Progenitor cell of endocrine pancreas (in vitro differentiated cells): ENCODE data around the gene BAK1. TPM values are rescaled to one million over a fixed set of nuclear protein-coding genes. Genes with fewer than 3 reads are reported as not detected.
A peak's percentile ranks its signal among the peaks of the same experiment; 100 is the strongest.

Experiments used
- DNase-seq: peaks from one replicate; pipeline ENCODE4 v3.0.0; 2021; ENCODE audit warnings: low spot score; ENCODE audit not compliant: unreplicated experiment
- H3K27ac Mint-ChIP-seq: 2 replicates; pipeline ENCODE4 v1.8.0; 2021; ENCODE audit warnings: mild to moderate bottlenecking, moderate library complexity, mixed read lengths
- H3K27me3 Mint-ChIP-seq: 2 replicates; pipeline ENCODE4 v1.8.0; 2021; ENCODE audit warnings: mixed read lengths
- H3K36me3 Mint-ChIP-seq: 2 replicates; pipeline ENCODE4 v1.8.0; 2022; ENCODE audit warnings: mixed read lengths; ENCODE audit not compliant: insufficient read depth
- H3K4me1 Mint-ChIP-seq: 2 replicates; pipeline ENCODE4 v1.8.0; 2021; ENCODE audit warnings: low read depth, mixed read lengths
- H3K4me3 Mint-ChIP-seq: 2 replicates; pipeline ENCODE4 v1.8.0; 2021; ENCODE audit warnings: low read depth, mild to moderate bottlenecking, moderate library complexity, mixed read lengths
- H3K9me3 Mint-ChIP-seq: 2 replicates; pipeline ENCODE4 v1.8.0; 2021; ENCODE audit warnings: low read depth, mixed read lengths
- total RNA-seq: library from RNA; stranded (reverse); gene quantifications from 2 replicates; pipeline ENCODE4 v1.2.1, GENCODE V29; 2021
- TF ChIP-seq, protein P1 (sequence below): fragments of 200-600 bp; sonication (generic); IDR thresholded peaks from one replicate; pipeline ENCODE4 v1.5.0; 2021; ENCODE audit warnings: antibody characterized with exemption, mild to moderate bottlenecking; ENCODE audit not compliant: unreplicated experiment

The BAK1 gene
- total RNA-seq, 1 donor from 2014 or later: 22.4 TPM

DNA sequence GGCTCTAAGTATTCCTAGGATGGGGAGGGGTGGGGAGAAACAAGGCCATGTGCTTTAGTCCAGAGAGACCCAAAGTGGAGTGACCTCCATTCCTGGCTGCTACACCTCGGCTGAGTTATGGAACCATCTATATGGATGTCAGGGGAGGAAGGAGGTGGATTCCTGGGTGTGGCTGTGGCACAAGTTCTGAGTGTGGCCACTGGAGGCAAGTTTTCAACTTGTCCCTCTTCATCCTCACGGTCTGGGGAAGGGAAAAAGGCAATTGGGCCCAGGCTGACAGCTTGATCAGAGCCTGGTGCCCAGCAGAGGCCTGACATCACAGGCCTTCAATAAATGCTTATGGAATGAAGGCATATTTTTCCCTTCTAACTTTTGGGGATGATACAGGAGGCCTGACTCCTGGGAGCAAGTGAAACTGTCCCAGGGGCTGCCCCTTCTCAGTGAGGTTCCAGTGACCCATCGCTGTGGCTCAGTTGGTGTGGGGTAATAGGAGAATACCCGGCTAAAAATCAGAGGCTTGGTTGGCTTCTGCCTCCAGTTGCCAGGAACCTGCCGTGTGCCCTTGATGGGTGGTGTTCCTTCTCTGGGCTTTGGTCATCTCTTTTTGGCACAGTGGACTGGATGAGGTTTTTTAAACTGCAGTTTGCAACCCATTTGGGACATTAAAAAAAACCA lies 39.2 kb upstream of the BAK1 start:
- no peak for DNase-seq
- H3K36me3 Mint-ChIP-seq: no peaks in the 10 kb centered on the region
- H3K27me3 Mint-ChIP-seq: peaks cover 36% of the 10 kb centered on the region
- TF ChIP-seq, protein P1, sequence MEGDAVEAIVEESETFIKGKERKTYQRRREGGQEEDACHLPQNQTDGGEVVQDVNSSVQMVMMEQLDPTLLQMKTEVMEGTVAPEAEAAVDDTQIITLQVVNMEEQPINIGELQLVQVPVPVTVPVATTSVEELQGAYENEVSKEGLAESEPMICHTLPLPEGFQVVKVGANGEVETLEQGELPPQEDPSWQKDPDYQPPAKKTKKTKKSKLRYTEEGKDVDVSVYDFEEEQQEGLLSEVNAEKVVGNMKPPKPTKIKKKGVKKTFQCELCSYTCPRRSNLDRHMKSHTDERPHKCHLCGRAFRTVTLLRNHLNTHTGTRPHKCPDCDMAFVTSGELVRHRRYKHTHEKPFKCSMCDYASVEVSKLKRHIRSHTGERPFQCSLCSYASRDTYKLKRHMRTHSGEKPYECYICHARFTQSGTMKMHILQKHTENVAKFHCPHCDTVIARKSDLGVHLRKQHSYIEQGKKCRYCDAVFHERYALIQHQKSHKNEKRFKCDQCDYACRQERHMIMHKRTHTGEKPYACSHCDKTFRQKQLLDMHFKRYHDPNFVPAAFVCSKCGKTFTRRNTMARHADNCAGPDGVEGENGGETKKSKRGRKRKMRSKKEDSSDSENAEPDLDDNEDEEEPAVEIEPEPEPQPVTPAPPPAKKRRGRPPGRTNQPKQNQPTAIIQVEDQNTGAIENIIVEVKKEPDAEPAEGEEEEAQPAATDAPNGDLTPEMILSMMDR: no peak
- H3K27ac Mint-ChIP-seq: no peak overlapping the region
- H3K4me1 Mint-ChIP-seq: peaks cover 19% of the 10 kb centered on the region
- peak overlapping the region; percentile 78 for H3K4me3 Mint-ChIP-seq
- H3K9me3 Mint-ChIP-seq: no peaks in the 10 kb centered on the region

DNA sequence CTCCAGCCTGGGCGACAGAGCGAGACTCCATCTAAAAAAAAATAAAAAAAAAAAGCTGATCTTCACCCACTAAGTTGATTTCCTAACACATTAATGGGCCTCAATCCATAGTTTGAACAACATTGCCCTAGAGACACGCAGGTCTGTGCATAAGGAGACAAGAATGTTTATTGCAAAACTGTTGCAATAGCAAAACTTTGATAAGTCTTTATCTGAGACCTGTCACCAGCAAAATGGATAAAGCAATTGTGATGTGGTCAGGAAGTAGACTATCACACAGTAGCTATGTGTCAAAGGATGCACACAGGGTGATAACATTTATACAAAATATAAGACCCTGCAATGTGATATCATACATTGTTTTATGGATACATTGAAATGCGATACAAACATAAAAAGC lies 36.8 kb upstream of the BAK1 start:
- TF ChIP-seq, protein P1: no peak
- Mint-ChIP-seq H3K4me1 (peaks cover 9% of the 10 kb centered on the region), H3K36me3 (no peaks in the 10 kb centered on the region), H3K4me3 (no peak overlapping the region), H3K27me3 (peaks cover 26% of the 10 kb centered on the region), H3K9me3 (no peaks in the 10 kb centered on the region), H3K27ac (no peak overlapping the region)
- no peak for DNase-seq

DNA sequence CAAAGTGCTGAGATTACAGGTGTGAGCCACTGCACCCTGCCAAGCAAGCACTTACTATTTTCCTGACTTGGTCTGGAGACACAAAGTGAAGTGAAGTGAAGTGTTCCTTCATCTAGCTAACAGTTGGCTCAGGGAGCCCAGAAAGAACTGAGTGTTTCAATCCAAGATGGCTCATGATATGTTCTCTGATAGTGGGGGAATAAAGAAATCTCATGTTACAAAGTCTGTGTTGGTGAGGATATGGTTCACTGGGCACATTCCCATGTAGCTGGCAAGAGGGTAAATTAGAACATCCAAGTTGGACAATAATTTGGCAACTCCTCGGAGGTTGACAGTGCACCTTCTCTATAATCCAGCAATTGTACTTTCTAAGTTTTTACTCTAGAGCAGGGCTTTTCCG lies 36.0 kb upstream of the BAK1 start:
- peaks cover 11% of the 10 kb centered on the region for H3K4me1 Mint-ChIP-seq
- no peak for DNase-seq
- no peaks in the 10 kb centered on the region for H3K36me3 Mint-ChIP-seq
- H3K27ac Mint-ChIP-seq: no peak overlapping the region
- TF ChIP-seq, protein P1: no peak
- no peaks in the 10 kb centered on the region for H3K9me3 Mint-ChIP-seq
- H3K4me3 Mint-ChIP-seq: no peak overlapping the region
- peaks cover 25% of the 10 kb centered on the region for H3K27me3 Mint-ChIP-seq

DNA sequence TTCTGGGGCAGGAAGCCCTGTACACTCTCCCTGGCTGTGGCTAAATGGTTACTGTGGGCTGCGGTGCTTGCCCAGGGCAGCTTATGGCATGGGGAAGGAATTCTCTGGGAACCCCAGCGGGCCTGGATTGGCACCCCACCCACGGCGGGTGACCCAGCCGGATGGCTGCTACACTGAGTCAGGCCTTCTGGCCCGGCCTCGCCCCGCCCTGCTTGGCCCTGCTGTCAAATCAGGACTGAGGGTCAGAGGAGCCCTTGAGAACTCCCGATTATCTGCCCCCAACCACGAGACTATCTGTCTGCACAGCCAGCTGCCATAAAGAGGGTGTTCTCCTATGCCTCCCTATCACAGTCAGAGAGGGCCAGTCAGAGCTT lies 33.7 kb upstream of the BAK1 start:
- H3K36me3 Mint-ChIP-seq: no peaks in the 10 kb centered on the region
- H3K27ac Mint-ChIP-seq: no peak overlapping the region
- no peak for DNase-seq

DNA sequence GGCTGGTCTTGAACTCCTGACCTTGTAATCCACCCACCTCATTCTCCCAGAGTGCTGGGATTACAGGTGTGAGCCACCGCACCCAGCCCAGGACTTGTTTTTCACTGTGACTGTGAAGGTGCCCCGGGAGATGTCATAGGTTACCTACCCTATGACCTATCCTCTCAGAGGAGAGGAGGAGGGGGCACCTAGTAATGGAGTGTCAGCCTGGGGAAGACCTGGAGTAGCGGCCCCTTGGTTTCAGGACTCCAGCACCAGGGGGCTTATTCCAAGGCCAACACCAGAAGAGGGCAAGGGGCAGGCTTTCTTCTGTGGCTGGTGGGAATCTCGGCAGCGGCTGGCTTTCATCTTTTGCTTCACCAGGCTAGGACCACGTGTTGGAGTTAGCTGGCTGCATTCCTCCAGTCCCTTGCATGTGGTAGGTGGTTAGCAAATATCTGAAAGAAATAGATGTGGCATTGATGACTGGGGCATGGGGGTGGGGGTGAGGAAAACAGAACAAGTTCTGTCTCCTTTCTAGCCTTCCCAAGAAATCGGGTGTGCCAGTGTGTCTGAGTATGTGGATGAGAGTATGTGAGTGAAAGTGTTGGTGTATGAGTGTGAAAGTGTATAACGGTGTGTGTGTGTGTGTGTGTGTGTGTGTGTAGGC lies 33.2 kb upstream of the BAK1 start:
- Mint-ChIP-seq H3K36me3 (no peaks in the 10 kb centered on the region), H3K9me3 (no peaks in the 10 kb centered on the region), H3K27me3 (peaks cover 3% of the 10 kb centered on the region), H3K27ac (no peak overlapping the region), H3K4me1 (peaks cover 23% of the 10 kb centered on the region), H3K4me3 (no peak overlapping the region)
- no peak for DNase-seq
- TF ChIP-seq, protein P1: no peak

More for the DNA sequence above, 33.7 kb upstream of the BAK1 start:
- TF ChIP-seq, protein P1: no peak
- peaks cover 6% of the 10 kb centered on the region for H3K27me3 Mint-ChIP-seq
- H3K9me3 Mint-ChIP-seq: no peaks in the 10 kb centered on the region
- H3K4me3 Mint-ChIP-seq: no peak overlapping the region
- H3K4me1 Mint-ChIP-seq: peaks cover 23% of the 10 kb centered on the region
